Hematopoietic multipotent progenitor cell treated with erythropoietin and hydrocortisone succinate and interleukin-3 and kit ligand, for 17 days (in vitro differentiated cells): ENCODE results near the gene IGFL2.
"Not testable (repeated sequence)": the region's sequence is repeated elsewhere in the genome, so short reads cannot be mapped to it uniquely, and the experiment has no call there.

Experiments used
- DNase-seq: peaks from one replicate; pipeline ENCODE4 v3.0.0-alpha.2; 2015; ENCODE audit warnings: low spot score

IGFL2 gene

GRCh38 chr19:46189971-46190888, 42.2 kb downstream of the IGFL2 start:
- DNase-seq, result no peak

- DNase-seq, result no peak
These were observed 43.3 kb downstream of the IGFL2 start for GRCh38 chr19:46191356-46191755.

GRCh38 chr19:46191972-46192371, 43.9 kb downstream of the IGFL2 start:
- no peak for DNase-seq

- not testable (repeated sequence) for DNase-seq
These were observed 44.6 kb downstream of the IGFL2 start for GRCh38 chr19:46192626-46192991.

DNA sequence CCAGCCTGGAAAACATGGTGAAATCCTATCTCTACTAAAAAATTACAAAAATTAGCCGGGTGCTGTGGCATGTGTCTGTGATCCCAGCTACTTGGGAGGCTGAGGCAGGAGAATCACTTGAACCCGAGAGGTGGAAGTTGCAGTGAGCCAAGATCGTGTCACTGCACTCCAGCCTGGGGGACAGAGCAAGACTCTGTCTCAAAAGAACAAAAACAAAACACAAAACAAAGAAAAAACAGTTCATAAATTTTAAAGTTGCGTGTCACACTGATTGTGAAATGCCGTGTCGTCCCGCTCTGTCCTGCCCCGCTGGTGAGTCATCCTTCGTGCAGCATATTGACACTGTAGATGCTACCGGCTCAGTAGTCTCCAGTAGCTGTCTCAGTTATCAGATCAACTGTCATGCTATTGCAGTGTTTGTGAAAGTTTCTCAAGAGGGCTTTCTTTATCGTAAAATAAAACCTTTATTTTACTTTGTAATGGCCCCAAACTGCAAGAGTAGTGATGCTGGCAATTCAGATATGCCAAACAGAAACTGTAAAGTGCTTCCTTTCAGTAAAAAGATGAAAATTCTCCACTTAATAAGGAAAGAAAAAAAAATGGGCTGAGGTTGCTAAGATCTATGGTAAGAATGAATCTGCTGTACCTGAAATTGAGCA, 45.1 kb downstream of the IGFL2 start:
- peak; percentile 71 for DNase-seq

DNA sequence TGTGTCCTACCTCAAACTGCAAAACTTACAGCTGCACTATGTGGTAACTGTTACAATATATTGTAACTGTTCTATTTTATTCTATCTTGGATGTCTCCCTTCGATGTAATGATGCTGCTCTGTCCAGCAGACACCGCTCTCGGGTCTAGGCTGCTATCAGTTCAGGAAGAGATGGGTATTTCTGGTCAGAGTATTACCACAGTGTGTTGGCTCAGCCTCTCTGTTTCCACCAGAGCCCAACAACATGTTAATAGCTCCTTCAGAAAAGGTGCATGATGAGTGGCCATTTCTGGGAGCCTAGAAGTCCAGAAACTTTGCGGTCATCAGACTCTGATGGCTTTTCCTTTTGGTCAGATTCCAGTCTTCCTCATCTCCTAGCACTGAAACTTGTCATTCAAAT, 45.6 kb downstream of the IGFL2 start:
- DNase-seq, result no peak

DNA sequence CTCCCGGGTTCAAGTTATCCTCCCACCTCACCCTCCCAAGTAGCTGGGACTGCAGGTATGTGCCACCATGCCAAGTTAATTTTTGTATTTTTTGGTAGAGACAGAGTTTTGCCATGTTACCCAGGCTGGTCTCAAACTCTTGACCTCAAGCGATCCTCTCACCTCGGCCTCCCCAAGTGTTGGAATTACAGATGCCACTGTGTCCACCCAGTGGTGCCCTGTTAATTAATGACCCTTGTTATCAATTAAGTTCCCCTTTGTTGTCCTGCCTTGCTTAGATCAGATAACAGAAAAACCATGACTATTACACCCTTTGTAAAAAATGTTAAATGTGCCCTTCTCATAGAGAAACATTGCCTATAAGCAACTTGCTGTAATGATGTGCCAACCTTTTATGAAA, 47.1 kb downstream of the IGFL2 start:
- no peak for DNase-seq

DNA sequence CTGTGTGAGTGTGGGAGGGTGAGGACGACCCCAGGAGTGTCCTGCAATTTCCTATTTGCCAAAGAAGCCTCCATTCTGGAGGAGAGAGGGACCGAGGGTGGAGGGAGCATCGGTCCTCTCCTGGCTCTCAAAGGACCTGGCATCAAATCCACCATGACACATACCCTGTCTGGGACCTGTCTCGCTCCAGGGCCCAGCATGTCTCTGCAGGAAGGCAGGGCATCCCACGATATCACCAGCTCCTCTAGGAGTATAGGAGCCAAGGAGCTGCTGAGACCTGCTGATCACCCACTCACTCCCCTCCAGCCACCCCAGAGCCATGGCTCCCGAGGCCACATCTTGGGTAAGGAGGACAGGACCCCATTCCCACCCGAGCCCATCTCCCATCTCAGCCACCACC, 47.9 kb downstream of the IGFL2 start:
- not testable (repeated sequence) for DNase-seq

DNA sequence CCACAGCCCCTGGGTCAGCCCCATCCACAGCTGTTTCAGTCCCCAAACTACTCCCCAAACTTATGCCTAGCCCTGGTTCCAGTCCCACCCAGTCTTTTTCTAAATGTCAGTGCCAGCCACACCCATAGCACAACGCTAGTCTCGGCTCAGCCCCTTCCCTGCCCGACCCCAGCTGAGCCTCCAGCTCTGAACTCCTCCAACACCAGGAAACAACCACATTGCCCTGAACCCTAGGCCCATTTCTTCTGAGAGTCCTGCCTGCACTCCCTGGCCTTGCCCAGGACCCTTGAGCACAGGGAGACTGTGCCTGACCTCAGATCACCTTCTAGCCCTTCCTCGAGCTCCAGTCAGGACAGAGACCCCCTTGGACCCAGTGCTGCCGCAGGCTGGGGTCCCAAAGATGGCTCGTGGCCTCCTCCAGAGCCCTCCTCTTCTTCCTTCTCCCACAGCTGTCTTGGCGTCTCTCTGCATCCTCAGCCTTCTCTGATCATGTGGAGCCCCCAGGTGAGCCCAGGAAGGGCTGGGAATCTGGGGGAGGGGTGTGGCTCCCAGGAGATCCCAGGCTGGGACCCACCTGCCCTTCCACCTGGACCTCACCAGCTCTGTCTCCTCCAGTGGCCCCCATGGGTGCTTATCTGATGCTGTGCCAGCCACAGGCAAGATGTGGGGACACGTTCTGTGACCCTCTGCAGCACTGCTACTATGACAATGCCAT, 48.5 kb downstream of the IGFL2 start:
- no peak for DNase-seq

DNA sequence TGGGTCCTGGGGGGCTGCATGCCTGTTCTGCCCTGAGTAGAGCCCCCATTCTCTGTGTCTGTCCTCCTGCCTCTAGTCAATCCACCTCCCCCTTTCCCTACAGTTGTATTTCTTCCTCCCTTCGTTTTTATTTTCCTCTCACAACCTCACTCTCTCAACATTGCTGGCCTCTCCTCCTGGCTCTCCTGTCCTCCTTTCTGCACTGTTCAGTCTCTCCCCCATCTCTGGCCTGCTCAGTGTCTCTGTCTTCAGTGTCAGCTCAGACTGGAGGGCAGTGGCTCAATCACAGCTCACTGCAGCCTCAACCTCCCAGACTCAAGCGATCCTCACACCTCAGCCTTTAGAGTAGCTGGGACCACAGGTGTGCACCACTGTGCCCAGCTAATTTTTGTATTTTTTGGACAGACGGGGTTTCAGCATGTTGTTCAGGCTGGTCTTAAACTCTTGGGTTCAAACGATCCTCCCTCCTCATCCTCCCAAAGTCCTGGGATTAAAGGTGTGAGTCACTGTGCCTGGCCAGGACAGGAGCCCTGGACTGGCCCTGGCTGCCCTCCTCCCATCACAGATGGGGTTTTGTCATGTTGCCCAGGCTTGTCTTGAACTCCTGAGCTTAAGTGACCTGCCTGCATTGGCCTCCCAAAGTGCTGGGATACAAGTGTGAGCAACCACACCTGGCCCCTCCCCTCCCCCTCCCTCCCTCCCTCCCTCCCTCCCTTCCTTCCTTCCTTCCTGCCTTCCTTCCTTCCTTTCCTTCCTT, 49.5 kb downstream of the IGFL2 start:
- DNase-seq, result no peak

DNA sequence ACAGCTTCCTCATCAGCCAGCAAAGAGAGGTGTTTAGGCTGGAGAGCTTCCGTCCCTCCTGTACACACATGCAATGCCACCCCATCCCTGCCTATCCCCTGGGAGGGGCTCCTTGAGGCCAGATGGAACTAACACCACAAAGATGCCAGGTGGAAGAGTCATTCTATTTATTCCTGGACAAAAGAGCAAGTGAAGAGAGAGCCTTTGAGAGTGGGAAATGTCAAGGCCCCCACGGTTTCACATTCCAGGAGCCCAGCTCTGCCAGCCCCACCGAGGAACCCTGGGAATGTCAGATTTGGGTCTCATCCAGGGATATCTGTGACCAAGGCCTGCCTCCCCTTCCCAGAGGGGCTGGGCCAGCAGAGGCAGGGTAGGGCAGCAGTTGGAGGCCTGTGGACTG, 50.7 kb downstream of the IGFL2 start:
- no peak for DNase-seq

DNA sequence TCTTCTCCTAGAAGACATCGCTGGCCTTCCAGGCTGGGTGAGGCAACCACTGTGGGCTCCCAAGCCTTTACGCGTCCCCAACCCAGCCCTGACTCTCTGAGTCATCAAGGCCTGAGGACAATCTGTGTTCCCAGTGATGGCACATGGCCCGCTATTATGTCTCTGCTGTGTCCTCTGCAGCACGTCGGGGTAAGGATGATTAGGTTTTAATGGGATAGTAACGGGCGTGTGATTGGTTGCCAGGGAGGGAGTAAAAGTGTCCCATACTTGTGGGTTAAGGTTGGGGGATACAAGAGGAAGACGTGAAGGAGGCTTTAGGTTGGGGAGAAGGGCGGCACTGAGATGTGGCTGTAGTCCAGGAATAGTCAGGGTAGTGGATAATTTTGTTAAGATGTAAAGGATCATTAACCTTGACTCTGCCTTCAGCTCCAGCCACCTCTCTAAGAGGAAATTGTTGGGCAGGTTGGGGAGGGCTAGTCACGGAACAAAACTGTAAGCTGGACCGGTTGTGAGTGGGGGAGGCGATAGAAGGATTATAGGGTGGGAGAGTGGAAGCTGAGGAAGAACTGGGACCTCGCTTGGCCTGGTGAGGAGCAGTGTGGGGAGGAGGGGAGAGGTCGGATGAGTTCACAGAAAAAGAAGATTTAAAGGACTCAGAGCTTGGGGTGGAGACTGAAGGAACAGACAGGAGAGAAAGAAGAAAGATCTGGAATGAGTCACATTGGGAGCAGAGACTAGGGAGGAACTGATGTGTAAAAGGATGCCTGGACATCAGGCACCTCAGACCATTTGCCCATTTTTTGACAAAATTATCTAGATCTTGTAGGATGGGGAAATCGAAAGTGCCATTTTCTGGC, 53.6 kb downstream of the IGFL2 start:
- DNase-seq, result no peak

- DNase-seq, result no peak
These were observed 54.4 kb downstream of the IGFL2 start for GRCh38 chr19:46202426-46202825.

DNA sequence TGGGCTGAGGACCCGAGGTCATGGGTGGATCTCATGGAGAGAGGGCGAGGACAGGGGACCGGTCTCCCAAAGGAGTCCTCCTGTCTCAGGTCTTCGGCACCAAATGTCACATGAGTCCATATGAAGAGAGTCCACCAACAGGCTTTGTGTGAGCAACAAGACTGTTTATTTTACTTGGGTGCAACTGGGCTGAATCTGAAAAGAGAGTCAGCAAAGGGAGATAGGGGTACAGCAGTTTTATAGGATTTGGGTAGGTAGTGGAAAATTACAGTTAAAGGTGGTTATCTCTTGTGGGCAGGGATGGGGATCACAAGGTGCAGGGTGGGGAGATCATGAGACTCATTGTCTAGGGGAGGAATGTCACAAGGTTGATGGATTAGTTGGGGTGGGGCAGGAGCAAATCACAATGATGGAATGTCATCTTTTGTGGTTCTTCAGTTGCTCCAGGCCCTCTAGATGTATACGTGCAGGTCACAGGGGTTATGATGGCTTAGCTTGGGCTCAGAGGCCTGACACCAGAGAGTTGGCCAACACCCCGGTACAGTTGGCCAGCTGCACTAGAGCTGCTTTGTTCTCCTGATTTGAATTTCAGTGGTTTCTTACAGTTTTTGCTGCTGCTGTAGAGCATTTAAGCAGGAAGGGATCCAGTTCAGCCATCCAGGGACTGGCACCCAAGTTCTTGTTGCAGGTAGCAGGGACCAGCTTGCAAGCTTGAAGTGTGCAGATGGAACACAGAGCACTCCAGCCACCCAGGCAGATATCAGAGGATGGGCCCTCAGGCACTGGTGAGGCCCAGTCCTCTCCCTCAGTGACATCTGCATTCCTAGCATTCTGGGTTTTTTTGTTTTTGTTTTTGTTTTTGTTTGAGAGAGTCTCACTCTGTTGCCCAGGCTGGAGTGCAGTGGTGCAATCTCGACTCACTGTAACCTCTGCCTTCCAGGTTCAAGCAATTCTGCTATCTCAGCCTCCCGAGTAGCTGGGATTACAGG, 55.1 kb downstream of the IGFL2 start:
- no peak for DNase-seq

DNA sequence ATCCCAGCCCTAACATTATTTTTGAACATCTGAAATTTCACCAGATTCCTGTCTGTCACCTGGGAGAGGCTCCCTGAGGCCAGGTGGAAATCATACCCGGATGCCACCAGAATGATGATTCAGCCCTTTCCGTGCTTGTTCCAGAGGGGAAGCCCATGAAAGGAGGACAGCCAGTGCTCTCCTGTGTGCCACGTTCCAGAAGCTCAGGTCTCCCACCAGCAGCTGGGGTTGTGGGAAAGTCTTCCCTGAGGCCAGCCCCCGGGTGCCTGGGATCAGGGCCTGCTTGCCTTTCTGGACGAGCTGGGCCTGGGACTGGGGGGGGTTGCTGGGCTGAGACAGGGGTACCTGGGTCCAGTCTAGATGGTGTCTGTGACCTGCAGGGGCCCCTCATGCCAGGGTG, 56.0 kb downstream of the IGFL2 start:
- DNase-seq, result no peak

- no peak for DNase-seq
These were observed 57.3 kb downstream of the IGFL2 start for GRCh38 chr19:46205183-46205984.

- no peak for DNase-seq
These were observed 58.1 kb downstream of the IGFL2 start for GRCh38 chr19:46206176-46206575.

GRCh38 chr19:46206682-46207081, 58.6 kb downstream of the IGFL2 start:
- DNase-seq, result no peak

GRCh38 chr19:46207858-46208257, 59.8 kb downstream of the IGFL2 start:
- not testable (repeated sequence) for DNase-seq
